A673 (cell line): ENCODE results near the gene GRB10.

ENCODE experiments used
- EZH2 ChIP-seq: fragments of 200-600 bp; sonication (generic); IDR thresholded peaks from 2 replicates; pipeline ENCODE4 v1.6.1; 2017; ENCODE audit warnings: borderline replicate concordance, low read depth, mild to moderate bottlenecking, mixed read lengths, antibody characterized with exemption, low read length; ENCODE audit not compliant: poor library complexity, severe bottlenecking
- TF ChIP-seq, protein P1 (sequence below): fragments of 300-800, 200-600 bp; sonication (generic); conservative IDR thresholded peaks from 2 replicates; pipeline ENCODE4 v1.5.1; 2017; ENCODE audit warnings: low read depth, mild to moderate bottlenecking, antibody characterized with exemption, low read length, moderate library complexity, mixed read lengths

DNA sequence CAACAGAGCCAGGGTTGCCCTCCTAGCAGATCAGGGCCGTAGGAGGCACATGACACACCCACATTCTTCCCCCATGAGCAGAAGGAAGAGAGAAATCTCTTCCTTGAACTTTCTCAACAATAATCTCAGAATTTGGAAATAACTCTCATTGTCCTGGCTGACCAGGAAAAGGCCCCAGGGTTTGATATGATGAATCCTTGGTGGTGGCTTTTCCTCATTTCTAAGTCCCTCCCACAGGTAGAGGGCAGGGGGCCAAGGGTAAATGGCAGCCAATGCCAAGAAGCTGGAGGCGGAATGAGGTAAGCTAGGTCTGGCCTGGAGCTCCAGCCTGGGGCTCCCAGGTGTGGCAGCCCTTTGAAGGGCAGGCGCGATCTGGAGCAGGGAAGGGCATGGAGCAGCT is 67.8 kb downstream of the GRB10 start:
- TF ChIP-seq, protein P1, sequence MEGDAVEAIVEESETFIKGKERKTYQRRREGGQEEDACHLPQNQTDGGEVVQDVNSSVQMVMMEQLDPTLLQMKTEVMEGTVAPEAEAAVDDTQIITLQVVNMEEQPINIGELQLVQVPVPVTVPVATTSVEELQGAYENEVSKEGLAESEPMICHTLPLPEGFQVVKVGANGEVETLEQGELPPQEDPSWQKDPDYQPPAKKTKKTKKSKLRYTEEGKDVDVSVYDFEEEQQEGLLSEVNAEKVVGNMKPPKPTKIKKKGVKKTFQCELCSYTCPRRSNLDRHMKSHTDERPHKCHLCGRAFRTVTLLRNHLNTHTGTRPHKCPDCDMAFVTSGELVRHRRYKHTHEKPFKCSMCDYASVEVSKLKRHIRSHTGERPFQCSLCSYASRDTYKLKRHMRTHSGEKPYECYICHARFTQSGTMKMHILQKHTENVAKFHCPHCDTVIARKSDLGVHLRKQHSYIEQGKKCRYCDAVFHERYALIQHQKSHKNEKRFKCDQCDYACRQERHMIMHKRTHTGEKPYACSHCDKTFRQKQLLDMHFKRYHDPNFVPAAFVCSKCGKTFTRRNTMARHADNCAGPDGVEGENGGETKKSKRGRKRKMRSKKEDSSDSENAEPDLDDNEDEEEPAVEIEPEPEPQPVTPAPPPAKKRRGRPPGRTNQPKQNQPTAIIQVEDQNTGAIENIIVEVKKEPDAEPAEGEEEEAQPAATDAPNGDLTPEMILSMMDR: no peak
- TF ChIP-seq EZH2: no peak
